Trophoblast cell (in vitro differentiated cells and primary cell): Measurements from ENCODE around the gene EDN1.

ENCODE experiments used
- DNase-seq, 2 donors: peaks; one replicate each; pipeline ENCODE4 v3.0.0-alpha.2; 2016
- H2AFZ ChIP-seq: 2 replicates; pipeline ENCODE4 v1.6.1; 2013; ENCODE audit warnings: low read length, moderate library complexity, mild to moderate bottlenecking; ENCODE audit not compliant: insufficient read depth, poor library complexity
- H2AK5ac ChIP-seq: 2 replicates; pipeline ENCODE4 v1.6.1; 2013; ENCODE audit warnings: mild to moderate bottlenecking, low read length
- H2BK120ac ChIP-seq: 2 replicates; pipeline ENCODE4 v1.6.1; 2013; ENCODE audit warnings: low read length, mild to moderate bottlenecking, moderate library complexity; ENCODE audit not compliant: insufficient read depth, poor library complexity
- H2BK12ac ChIP-seq: 2 replicates; pipeline ENCODE4 v1.6.1; 2013; ENCODE audit warnings: mild to moderate bottlenecking, low read length, moderate library complexity
- H2BK5ac ChIP-seq: 2 replicates; pipeline ENCODE4 v1.6.1; 2013; ENCODE audit warnings: low read length, low read depth, moderate library complexity, mild to moderate bottlenecking; ENCODE audit not compliant: poor library complexity
- H3K14ac ChIP-seq: 2 replicates; pipeline ENCODE4 v1.6.1; 2013; ENCODE audit warnings: mild to moderate bottlenecking, low read length
- H3K18ac ChIP-seq: 2 replicates; pipeline ENCODE4 v1.6.1; 2013; ENCODE audit warnings: mild to moderate bottlenecking, low read length
- H3K23ac ChIP-seq: 2 replicates; pipeline ENCODE4 v1.6.1; 2013; ENCODE audit warnings: low read length
- H3K27ac ChIP-seq: 2 replicates; pipeline ENCODE4 v1.5.1; 2013; ENCODE audit warnings: low read depth, mild to moderate bottlenecking, inconsistent platforms, low read length, moderate library complexity
- H3K27me3 ChIP-seq: 2 replicates; pipeline ENCODE4 v1.6.1; 2013; ENCODE audit warnings: inconsistent platforms, mild to moderate bottlenecking, low read length, moderate library complexity; ENCODE audit not compliant: insufficient read depth
- H3K36me3 ChIP-seq, 2 experiments: 1 replicate in 1 of 2; 2 replicates in 1 of 2; pipeline ENCODE4 v1.6.1; 2013; ENCODE audit warnings: low read length in 2 of 2, mild to moderate bottlenecking in 2 of 2, moderate library complexity in 1 of 2; ENCODE audit not compliant: insufficient read depth in 2 of 2, control insufficient read depth in 1 of 2
- H3K4ac ChIP-seq: 2 replicates; pipeline ENCODE4 v1.6.1; 2013; ENCODE audit warnings: low read depth, mild to moderate bottlenecking, low read length, moderate library complexity
- H3K4me1 ChIP-seq, 2 experiments: 1 replicate in 1 of 2; 2 replicates in 1 of 2; pipeline ENCODE4 v1.6.1; 2013; ENCODE audit warnings: low read length in 2 of 2, mild to moderate bottlenecking in 2 of 2, moderate library complexity in 1 of 2; ENCODE audit not compliant: insufficient read depth in 2 of 2, control insufficient read depth in 1 of 2
- H3K4me2 ChIP-seq: 2 replicates; pipeline ENCODE4 v1.6.1; 2013; ENCODE audit warnings: inconsistent platforms, mild to moderate bottlenecking, low read length, moderate library complexity
- H3K4me3 ChIP-seq: 2 replicates; pipeline ENCODE4 v1.5.1; 2013; ENCODE audit warnings: mild to moderate bottlenecking, low read depth, low read length, inconsistent platforms
- H3K79me1 ChIP-seq: one replicate; pipeline ENCODE4 v1.6.1; 2013; ENCODE audit warnings: low read length
- H3K79me2 ChIP-seq: 2 replicates; pipeline ENCODE4 v1.6.1; 2013; ENCODE audit warnings: low read length, mild to moderate bottlenecking; ENCODE audit not compliant: control insufficient read depth, insufficient read depth, poor library complexity
- H3K9ac ChIP-seq: 2 replicates; pipeline ENCODE4 v1.6.1; 2013; ENCODE audit warnings: mild to moderate bottlenecking, low read length
- H3K9me3 ChIP-seq: 2 replicates; pipeline ENCODE4 v1.6.1; 2013; ENCODE audit warnings: low read depth, mild to moderate bottlenecking, control low read depth, inconsistent platforms, low read length; ENCODE audit not compliant: insufficient read depth
- H4K12ac ChIP-seq: 2 replicates; pipeline ENCODE4 v1.6.1; 2013; ENCODE audit warnings: low read depth, mild to moderate bottlenecking, low read length, moderate library complexity
- H4K8ac ChIP-seq: 2 replicates; pipeline ENCODE4 v1.6.1; 2013; ENCODE audit warnings: low read depth, mild to moderate bottlenecking, low read length, moderate library complexity
- H4K91ac ChIP-seq: one replicate; pipeline ENCODE4 v1.6.1; 2013; ENCODE audit warnings: low read depth, mild to moderate bottlenecking, low read length, moderate library complexity
- WGBS: extraction: QIAGEN DNeasy Blood & Tissue Kit; methylation state at CpG from one replicate; pipeline ENCODE4 v1.1.7; 2013; ENCODE audit warnings: missing lambda C conversion rate; ENCODE audit not compliant: insufficient read length, insufficient coverage; ENCODE audit errors: extremely low coverage; 5-methylcytosine and 5-hydroxymethylcytosine counted together

The EDN1 gene

DNA sequence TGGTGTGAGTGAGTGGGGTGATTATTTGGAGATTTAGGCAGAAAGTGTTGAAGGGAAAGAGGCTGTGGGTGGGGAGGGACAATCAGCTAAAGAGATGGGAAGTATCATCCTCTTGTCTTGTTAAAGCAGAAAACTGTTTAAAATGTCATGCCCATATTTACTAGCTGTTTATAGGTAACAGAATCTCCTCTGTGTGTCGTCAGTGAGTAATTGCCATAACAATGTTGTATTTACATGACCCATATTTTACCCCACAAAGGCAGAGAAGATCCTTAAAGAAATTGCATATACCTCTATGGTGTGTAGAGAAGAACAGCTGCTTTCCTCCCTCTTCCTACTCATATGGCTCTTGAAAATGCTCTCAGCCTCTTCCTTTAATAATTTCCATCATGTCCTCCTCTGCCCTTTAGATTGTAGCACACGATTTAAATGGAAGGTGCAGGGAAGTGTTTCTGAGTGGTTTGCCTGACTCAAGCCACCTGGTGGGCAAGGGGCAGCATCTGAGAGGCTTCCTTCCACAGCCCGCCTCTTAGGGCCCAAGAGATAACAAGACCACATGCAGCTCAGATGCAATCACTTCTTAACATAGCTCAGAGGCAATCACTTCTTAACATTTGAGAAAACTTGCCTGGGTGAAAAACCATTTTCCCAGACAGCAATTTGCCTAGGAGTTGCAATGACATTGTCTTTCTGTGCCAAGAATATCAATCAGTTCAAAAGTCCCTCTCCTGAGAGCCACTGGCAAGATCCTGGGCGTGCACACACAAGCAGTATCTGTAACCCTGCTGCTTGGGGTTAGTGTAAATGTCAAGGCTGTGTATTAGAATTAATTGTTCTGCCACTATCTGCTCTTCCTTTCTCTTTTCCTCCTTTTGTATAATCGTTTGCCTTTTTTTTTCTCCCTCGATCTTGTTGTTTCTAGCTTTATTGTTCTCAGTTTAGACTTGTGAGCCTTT is 44.1 kb upstream of the EDN1 start:
- no peak overlapping the region for H2BK120ac ChIP-seq
- no peaks in the 10 kb centered on the region for H3K9me3 ChIP-seq
- no peak overlapping the region for H2AFZ ChIP-seq
- H4K12ac ChIP-seq: no peak overlapping the region
- H3K9ac ChIP-seq: no peak overlapping the region
- H3K14ac ChIP-seq: no peak overlapping the region
- no peaks in the 10 kb centered on the region for H3K79me1 ChIP-seq
- WGBS: no CpG with 5 or more reads among the region's 6 CpGs
- H3K4me2 ChIP-seq: no peak overlapping the region
- no peak overlapping the region for H3K18ac ChIP-seq
- peak in 1 of 2 donors; percentile 62 for DNase-seq
- H2AK5ac ChIP-seq: no peak overlapping the region
- no peak overlapping the region for H3K4me3 ChIP-seq
- no peaks in the 10 kb centered on the region for H3K4me1 ChIP-seq
- no peaks in the 10 kb centered on the region for H3K27me3 ChIP-seq
- no peak overlapping the region for H2BK12ac ChIP-seq
- H4K8ac ChIP-seq: no peak overlapping the region
- H3K79me2 ChIP-seq: no peaks in the 10 kb centered on the region
- H4K91ac ChIP-seq: no peak overlapping the region
- no peaks in the 10 kb centered on the region for H3K36me3 ChIP-seq
- no peak overlapping the region for H3K4ac ChIP-seq
- no peak overlapping the region for H3K27ac ChIP-seq
- H3K23ac ChIP-seq: no peak overlapping the region
- no peak overlapping the region for H2BK5ac ChIP-seq

DNA sequence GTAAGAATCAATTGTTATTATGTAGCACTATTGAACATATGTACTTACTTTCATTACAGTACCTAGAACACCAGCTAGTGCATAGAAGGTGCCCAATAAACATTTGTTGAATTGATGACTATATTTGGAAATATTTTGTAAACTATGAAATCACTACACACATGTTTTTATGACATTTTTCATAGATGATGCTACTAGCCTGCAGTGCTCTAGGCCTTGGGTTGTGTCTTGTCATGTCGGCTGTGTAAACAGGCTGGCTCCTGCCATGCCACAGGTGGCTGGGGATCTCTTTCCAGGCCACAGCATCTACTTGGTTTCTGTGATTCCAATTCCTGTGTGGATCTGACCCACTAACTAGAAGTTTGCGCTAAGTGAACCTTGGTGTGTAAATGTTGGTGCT is 43.3 kb upstream of the EDN1 start:
- Histone ChIP-seq H3K36me3 (no peaks in the 10 kb centered on the region), H2AK5ac (peak overlapping the region; percentile 37), H3K4me1 (no peaks in the 10 kb centered on the region), H3K23ac (no peak overlapping the region), H3K79me2 (no peaks in the 10 kb centered on the region), H2BK12ac (no peak overlapping the region), H2AFZ (no peak overlapping the region), H3K4me2 (no peak overlapping the region), H3K27me3 (no peaks in the 10 kb centered on the region), H3K18ac (no peak overlapping the region), H4K8ac (no peak overlapping the region), H3K79me1 (no peaks in the 10 kb centered on the region), H3K9me3 (no peaks in the 10 kb centered on the region), H3K14ac (no peak overlapping the region), H3K27ac (no peak overlapping the region), H3K4me3 (no peak overlapping the region), H4K12ac (no peak overlapping the region), H4K91ac (no peak overlapping the region), H2BK5ac (no peak overlapping the region), H3K4ac (no peak overlapping the region), H2BK120ac (no peak overlapping the region), H3K9ac (no peak overlapping the region)
- DNase-seq: peak; percentile 50 to 67
- no CpG with 5 or more reads among the region's 2 CpGs for WGBS

GRCh38 chr6:12249541-12250382 is 40.4 kb upstream of the EDN1 start:
- Histone ChIP-seq H2AK5ac (no peak overlapping the region), H3K4me1 (no peaks in the 10 kb centered on the region), H2BK120ac (no peak overlapping the region), H3K14ac (no peak overlapping the region), H2BK5ac (no peak overlapping the region), H3K9me3 (no peaks in the 10 kb centered on the region), H3K79me2 (no peaks in the 10 kb centered on the region), H4K91ac (no peak overlapping the region), H3K18ac (no peak overlapping the region), H3K27me3 (no peaks in the 10 kb centered on the region), H3K27ac (no peak overlapping the region), H4K12ac (no peak overlapping the region), H4K8ac (no peak overlapping the region), H3K4me3 (no peak overlapping the region), H3K23ac (no peak overlapping the region), H3K4ac (no peak overlapping the region), H3K36me3 (no peaks in the 10 kb centered on the region), H2BK12ac (no peak overlapping the region), H2AFZ (no peak overlapping the region), H3K4me2 (no peak overlapping the region), H3K79me1 (no peaks in the 10 kb centered on the region), H3K9ac (no peak overlapping the region)
- DNase-seq: no peak
- no CpG with 5 or more reads among the region's 4 CpGs for WGBS

DNA sequence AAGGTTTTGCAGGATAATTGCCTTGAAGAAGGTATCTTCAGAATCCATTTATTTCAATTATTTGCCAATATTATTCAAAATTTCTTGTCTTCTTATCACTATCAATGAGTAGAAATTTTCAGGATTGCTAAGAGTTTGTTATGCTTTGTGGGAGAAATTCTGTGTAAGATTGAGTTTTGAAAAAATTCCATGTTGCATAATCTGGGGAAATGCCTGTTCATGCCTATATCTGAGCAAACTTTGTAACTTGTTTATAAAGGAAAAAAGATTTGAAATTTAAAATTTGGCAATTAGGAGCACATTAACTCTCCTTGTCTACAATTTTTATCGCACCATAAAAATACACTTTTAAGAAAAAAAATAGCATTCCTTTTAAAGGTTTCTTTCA is 39.8 kb upstream of the EDN1 start:
- H2AK5ac ChIP-seq: no peak overlapping the region
- H3K27ac ChIP-seq: no peak overlapping the region
- no peak overlapping the region for H3K4me2 ChIP-seq
- H3K4ac ChIP-seq: no peak overlapping the region
- no peaks in the 10 kb centered on the region for H3K79me2 ChIP-seq
- no peaks in the 10 kb centered on the region for H3K4me1 ChIP-seq
- no peak overlapping the region for H2BK5ac ChIP-seq
- H3K79me1 ChIP-seq: no peaks in the 10 kb centered on the region
- H2BK12ac ChIP-seq: no peak overlapping the region
- no peak overlapping the region for H4K8ac ChIP-seq
- WGBS: no CpG with 5 or more reads among the region's 1 CpG
- H3K36me3 ChIP-seq: no peaks in the 10 kb centered on the region
- H3K9ac ChIP-seq: no peak overlapping the region
- H3K27me3 ChIP-seq: no peaks in the 10 kb centered on the region
- no peak overlapping the region for H3K18ac ChIP-seq
- no peak overlapping the region for H4K91ac ChIP-seq
- H2BK120ac ChIP-seq: no peak overlapping the region
- H3K4me3 ChIP-seq: no peak overlapping the region
- no peak overlapping the region for H3K23ac ChIP-seq
- no peak overlapping the region for H4K12ac ChIP-seq
- no peak overlapping the region for H3K14ac ChIP-seq
- H2AFZ ChIP-seq: no peak overlapping the region
- DNase-seq: no peak
- H3K9me3 ChIP-seq: no peaks in the 10 kb centered on the region
